Stimulated activated memory B cell treated with anti-CD40 and anti-IgM and Interleukin-4, amounts not matched to agents 10 μg/mL and 1 μg/mL and 100 μg/mL, for 72 hours (primary cell): Measurements from ENCODE around the gene ALPG.
"Not testable (repeated sequence)": the region's sequence is repeated elsewhere in the genome, so short reads cannot be mapped to it uniquely, and the experiment has no call there.

Experiments
- ATAC-seq: fragments of 150-1000 bp; cut with Tn5 transposase; 2 replicates; pipeline ENCODE4 v1.10.0; 2021
- H3K27ac Mint-ChIP-seq: one replicate; pipeline ENCODE4 v1.8.0; 2022; ENCODE audit warnings: mild to moderate bottlenecking, mixed read lengths
- H3K27me3 Mint-ChIP-seq: one replicate; pipeline ENCODE4 v1.8.0; 2022; ENCODE audit warnings: mixed read lengths
- H3K36me3 Mint-ChIP-seq: one replicate; pipeline ENCODE4 v1.8.0; 2022; ENCODE audit warnings: mixed read lengths
- H3K4me1 Mint-ChIP-seq: one replicate; pipeline ENCODE4 v1.8.0; 2022; ENCODE audit warnings: mixed read lengths
- H3K4me3 Mint-ChIP-seq: one replicate; pipeline ENCODE4 v1.8.0; 2022; ENCODE audit warnings: mild to moderate bottlenecking, moderate library complexity, mixed read lengths
- H3K9me3 Mint-ChIP-seq: one replicate; pipeline ENCODE4 v1.8.0; 2022; ENCODE audit warnings: mixed read lengths

Gene ALPG

DNA sequence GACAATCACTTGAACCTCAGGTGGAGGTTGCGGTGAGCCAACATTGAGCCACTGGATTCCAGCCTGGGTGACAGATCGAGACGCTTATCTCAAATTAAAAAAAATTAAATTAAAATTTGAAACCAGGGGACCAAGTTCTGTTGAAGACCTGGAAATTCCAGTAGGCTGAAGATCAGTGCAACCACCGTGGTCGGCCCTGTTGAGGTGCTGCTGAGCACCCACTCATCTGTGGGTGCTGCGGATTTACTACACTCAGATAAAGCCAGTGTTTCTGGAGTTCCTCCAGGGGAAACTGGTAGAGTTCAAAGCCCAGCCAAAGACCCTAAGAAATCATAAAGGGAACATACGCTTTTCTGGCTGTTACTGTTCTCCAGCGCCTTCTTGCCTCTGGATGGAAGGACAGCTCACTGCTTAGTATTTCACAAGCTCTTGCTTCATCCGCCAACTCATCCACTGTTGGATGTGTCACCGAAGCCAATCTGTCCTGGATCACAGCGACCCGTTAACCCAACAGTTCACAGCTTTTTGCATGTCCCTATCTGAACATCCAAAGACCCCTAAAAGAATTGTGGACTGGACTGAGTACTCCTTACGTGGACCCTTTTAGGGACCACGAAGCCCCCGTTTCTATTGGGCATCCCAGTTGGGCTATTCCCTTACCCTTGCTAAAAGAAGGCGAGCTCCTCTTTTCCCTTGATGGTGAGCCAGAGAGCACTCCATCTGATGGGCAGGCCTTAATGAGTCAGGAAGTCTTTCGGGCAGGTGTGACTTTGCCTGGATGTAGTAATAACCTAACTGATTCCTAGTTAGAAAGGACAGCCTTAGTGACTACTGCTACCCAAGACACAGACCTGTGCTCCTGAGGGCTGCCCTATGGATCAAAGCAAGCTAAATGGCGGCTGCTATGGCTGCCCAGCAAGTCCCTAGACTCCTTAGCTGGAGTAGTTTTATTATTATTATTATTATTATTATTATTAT is 34.1 kb upstream of the ALPG start:
- Mint-ChIP-seq H3K4me3 (no peak overlapping the region), H3K27me3 (peaks cover 31% of the 10 kb centered on the region), H3K9me3 (no peaks in the 10 kb centered on the region), H3K4me1 (no peaks in the 10 kb centered on the region), H3K27ac (no peak overlapping the region), H3K36me3 (no peaks in the 10 kb centered on the region)
- ATAC-seq = no peak

DNA sequence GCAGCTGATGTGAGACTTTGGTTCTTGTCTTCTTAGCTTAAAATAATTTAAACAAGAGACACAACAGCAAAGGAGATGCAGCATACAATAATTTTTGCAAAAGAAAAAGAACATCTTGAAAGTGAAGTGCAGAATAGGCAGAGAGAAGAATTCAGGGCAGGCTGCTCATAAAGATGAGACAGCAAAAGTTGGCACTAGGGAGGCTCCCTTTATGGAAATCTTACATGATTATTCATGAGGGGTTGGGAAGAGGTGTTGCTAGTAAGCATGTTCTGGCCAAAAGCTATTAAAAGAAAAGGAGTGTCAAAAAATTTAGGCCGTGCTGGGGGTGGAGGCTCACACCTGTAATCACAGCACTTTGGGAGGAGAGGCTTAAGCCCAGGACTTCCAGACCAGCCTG is 32.3 kb upstream of the ALPG start:
- Mint-ChIP-seq H3K4me1 (no peaks in the 10 kb centered on the region), H3K4me3 (no peak overlapping the region), H3K27me3 (peaks cover 30% of the 10 kb centered on the region)

DNA sequence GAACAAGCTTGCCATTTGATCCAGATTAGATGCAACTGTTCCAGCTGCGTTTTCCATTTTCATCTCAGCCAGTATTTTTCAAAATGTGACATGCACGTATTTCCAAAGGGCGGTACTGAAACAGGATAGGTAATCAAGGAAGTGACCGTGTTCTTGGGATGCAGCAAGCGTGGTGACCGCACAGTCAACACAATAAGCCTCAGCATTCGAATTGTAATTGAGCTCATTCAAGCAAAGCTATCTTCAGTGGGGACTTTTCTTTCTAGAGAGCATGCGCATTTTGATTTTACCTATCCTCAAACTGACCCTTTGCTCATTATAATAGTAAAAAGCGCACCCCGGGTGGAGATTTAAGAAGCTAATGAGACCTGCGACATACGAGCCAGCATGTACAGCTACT is 31.5 kb upstream of the ALPG start:
- H3K9me3 Mint-ChIP-seq = no peaks in the 10 kb centered on the region
- H3K36me3 Mint-ChIP-seq = no peaks in the 10 kb centered on the region
- H3K4me1 Mint-ChIP-seq = no peaks in the 10 kb centered on the region
- peaks cover 35% of the 10 kb centered on the region for H3K27me3 Mint-ChIP-seq
- ATAC-seq = no peak
- no peak overlapping the region for H3K4me3 Mint-ChIP-seq
- H3K27ac Mint-ChIP-seq = no peak overlapping the region

More for the DNA sequence above, 32.3 kb upstream of the ALPG start:
- H3K9me3 Mint-ChIP-seq = no peaks in the 10 kb centered on the region
- no peak overlapping the region for H3K27ac Mint-ChIP-seq
- ATAC-seq = no peak
- no peaks in the 10 kb centered on the region for H3K36me3 Mint-ChIP-seq

DNA sequence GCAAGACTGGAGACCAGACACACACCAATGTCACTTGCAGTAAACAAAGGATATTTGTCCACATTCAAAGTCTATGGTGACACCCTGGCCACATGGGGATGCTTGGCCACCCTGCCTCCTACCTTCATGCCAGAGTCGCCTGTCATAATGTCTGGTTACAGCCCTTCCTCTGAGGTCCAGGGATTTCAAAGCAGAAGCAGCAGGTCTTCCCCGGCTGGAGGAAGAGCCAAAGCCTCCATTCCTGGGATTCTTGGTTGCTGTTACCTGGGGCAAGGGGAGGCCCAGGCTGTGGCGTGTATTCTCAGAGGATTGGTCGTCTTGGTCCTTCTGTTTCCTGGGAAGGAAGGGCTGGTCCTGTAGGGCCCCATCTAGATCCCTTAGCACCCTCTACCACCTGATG is 30.4 kb upstream of the ALPG start:
- no peak overlapping the region for H3K27ac Mint-ChIP-seq
- no peaks in the 10 kb centered on the region for H3K4me1 Mint-ChIP-seq
- no peak for ATAC-seq
- H3K36me3 Mint-ChIP-seq = no peaks in the 10 kb centered on the region
- peaks cover 35% of the 10 kb centered on the region for H3K27me3 Mint-ChIP-seq
- H3K4me3 Mint-ChIP-seq = no peak overlapping the region
- no peaks in the 10 kb centered on the region for H3K9me3 Mint-ChIP-seq

DNA sequence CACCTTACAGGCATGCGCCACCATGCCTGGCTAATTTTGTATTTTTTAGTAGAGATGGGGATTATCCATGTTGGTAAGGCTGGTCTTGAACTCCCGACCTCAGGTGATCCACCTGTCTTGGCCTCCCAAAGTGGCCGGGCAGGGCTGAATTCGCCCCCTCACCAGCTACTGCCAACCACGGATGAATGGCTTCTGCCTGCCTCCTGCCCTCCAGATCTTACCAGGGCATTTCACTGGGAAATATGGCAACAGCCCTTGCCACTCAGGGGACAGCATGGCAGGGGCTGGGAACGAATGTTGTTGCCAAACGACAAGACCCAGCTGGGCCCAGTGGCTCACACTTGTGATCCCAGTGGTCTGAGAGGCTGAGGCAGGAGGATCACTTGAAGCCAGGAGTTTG is 29.9 kb upstream of the ALPG start:
- H3K4me1 Mint-ChIP-seq = peaks cover 3% of the 10 kb centered on the region
- no peaks in the 10 kb centered on the region for H3K36me3 Mint-ChIP-seq
- no peak overlapping the region for H3K27ac Mint-ChIP-seq
- H3K27me3 Mint-ChIP-seq = peaks cover 40% of the 10 kb centered on the region
- H3K9me3 Mint-ChIP-seq = no peaks in the 10 kb centered on the region
- ATAC-seq = no peak
- no peak overlapping the region for H3K4me3 Mint-ChIP-seq

DNA sequence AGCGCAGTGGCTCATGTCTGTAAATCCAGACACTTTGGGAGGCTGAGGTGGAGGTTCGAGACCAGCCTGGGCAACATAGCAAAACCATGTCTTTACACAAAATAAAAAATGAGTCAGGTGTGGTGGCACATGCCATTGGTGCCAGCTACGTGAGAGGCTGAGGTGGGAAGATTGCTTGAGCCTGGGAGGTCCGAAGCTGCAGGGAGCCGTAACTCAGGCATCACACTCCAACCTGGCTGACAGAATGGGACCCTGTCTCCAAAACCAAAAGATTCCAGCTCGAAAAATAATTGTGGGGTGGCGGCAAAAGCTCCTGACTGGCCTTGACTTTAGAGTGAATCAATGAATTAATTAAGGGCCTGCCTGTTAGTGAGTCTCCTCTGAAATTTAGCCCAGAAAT is 29.3 kb upstream of the ALPG start:
- peaks cover 6% of the 10 kb centered on the region for H3K4me1 Mint-ChIP-seq
- peaks cover 46% of the 10 kb centered on the region for H3K27me3 Mint-ChIP-seq
- H3K4me3 Mint-ChIP-seq = no peak overlapping the region
- no peak for ATAC-seq
- no peaks in the 10 kb centered on the region for H3K36me3 Mint-ChIP-seq
- no peaks in the 10 kb centered on the region for H3K9me3 Mint-ChIP-seq
- H3K27ac Mint-ChIP-seq = no peak overlapping the region

DNA sequence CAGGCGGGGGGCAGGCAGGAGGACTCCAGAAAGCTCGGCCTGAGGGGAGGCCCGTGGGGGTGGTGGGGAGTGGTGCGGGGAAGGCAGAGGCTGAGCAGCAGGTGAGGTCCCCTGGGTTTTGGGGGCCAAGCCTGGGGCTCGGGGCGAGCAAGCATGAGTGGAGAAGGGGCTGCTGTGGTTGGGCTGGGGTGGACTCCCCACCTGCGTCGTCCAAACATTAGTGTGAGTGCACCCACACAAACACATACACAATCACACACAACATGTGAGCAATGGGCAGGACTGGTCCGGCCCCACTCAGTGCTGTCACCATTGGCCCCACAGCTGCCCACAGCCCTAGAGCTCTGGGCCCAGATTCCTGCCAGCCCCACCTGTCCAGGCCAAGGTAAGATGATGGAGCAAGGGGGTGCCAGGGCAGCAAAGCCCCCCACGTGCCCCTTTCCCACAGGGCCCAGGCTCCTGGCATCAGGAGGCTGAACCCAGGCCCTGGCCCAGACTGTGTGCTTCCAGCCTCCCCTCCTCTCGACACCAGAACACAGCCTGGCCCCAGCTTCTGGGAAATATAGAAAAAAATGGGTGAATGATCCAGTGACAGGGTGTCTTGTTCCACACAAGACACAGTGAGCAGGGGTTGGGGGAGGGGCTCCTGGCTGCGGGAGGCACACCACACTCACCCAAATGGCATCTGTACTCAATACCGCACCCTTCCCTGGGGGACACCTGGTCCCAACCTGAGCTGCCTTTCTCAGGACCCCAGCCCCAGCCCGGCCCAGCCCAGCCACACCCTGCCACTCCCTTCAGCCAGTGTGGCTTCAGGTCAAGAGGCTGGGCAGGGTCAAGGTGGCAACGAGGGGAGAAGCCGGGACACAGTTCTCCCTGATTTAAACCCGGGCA is 28.6 kb upstream of the ALPG start:
- Mint-ChIP-seq H3K9me3 (no peaks in the 10 kb centered on the region), H3K36me3 (no peaks in the 10 kb centered on the region), H3K4me3 (no peak overlapping the region), H3K27ac (no peak overlapping the region), H3K27me3 (peaks cover 54% of the 10 kb centered on the region), H3K4me1 (peaks cover 6% of the 10 kb centered on the region)
- ATAC-seq = peak; percentile 6

DNA sequence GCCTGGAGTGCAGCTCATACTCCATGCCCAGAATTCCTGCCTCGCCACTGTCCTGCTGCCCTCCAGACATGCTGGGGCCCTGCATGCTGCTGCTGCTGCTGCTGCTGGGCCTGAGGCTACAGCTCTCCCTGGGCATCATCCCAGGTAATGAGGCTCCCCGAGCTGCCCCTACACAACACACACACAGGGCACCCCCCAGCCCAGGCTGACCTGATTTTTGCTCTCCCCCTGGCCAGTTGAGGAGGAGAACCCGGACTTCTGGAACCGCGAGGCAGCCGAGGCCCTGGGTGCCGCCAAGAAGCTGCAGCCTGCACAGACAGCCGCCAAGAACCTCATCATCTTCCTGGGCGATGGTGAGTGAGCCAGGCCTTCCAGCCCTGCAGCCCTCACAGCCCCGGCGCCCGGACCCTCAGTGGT is 27.9 kb upstream of the ALPG start, which contains the start of gene ALPP:
TSS of gene ALPP (plus strand) at position 17 of the 417 bp plus-strand sequence. CDS start at position 69, 52 bp downstream.
- not testable (repeated sequence) for ATAC-seq, H3K36me3 Mint-ChIP-seq, H3K4me1 Mint-ChIP-seq, H3K4me3 Mint-ChIP-seq, H3K27ac Mint-ChIP-seq, H3K9me3 Mint-ChIP-seq
- peaks cover 57% of the 10 kb centered on the region for H3K27me3 Mint-ChIP-seq

DNA sequence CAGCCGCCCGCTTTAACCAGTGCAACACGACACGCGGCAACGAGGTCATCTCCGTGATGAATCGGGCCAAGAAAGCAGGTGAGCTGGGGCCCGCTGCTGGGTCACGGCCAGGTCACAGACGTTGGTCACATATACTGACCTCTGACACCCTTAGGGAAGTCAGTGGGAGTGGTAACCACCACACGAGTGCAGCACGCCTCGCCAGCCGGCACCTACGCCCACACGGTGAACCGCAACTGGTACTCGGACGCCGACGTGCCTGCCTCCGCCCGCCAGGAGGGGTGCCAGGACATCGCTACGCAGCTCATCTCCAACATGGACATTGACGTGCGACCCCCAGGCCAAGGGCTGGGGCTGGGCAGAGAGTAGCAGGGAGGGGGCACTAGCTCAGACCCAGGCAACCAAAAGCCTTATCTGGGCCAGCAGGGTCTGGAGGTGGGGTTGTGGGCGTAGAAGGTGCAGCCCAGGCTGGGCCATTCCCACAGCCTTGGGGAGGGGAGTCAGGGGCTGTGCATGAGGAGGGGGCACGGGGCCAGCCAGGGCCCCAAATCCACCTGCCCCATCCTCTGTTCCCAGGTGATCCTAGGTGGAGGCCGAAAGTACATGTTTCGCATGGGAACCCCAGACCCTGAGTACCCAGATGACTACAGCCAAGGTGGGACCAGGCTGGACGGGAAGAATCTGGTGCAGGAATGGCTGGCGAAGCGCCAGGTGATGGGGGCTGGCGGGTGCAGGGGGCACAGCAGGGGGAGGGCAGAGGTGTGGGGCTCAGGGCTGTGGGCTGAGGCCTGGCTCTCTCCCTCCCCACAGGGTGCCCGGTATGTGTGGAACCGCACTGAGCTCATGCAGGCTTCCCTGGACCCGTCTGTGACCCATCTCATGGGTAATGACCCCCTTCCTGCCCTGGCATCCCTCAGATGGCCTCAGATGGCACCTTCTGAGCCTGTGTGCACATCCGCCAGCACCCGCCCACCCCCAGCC is 26.7 kb upstream of the ALPG start:
- Mint-ChIP-seq H3K4me1 (peaks cover 12% of the 10 kb centered on the region), H3K27me3 (peaks cover 57% of the 10 kb centered on the region)
- H3K36me3 Mint-ChIP-seq, H3K4me3 Mint-ChIP-seq, H3K9me3 Mint-ChIP-seq, H3K27ac Mint-ChIP-seq, ATAC-seq: not testable (repeated sequence)

DNA sequence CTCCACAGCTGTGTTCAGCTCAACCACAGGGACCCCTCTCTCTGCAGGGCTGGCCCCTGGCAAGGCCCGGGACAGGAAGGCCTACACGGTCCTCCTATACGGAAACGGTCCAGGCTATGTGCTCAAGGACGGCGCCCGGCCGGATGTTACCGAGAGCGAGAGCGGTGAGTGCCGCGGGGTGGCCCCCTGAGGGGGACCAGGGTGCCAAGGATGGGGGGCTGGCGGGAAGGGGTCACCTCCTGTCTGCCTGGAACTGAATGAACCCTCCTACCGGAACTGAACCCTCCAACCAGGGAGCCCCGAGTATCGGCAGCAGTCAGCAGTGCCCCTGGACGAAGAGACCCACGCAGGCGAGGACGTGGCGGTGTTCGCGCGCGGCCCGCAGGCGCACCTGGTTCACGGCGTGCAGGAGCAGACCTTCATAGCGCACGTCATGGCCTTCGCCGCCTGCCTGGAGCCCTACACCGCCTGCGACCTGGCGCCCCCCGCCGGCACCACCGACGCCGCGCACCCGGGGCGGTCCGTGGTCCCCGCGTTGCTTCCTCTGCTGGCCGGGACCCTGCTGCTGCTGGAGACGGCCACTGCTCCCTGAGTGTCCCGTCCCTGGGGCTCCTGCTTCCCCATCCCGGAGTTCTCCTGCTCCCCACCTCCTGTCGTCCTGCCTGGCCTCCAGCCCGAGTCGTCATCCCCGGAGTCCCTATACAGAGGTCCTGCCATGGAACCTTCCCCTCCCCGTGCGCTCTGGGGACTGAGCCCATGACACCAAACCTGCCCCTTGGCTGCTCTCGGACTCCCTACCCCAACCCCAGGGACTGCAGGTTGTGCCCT is 25.2 kb upstream of the ALPG start:
- Mint-ChIP-seq H3K27me3 (peaks cover 65% of the 10 kb centered on the region), H3K4me1 (peaks cover 20% of the 10 kb centered on the region)
- not testable (repeated sequence) for ATAC-seq, H3K4me3 Mint-ChIP-seq, H3K27ac Mint-ChIP-seq, H3K9me3 Mint-ChIP-seq, H3K36me3 Mint-ChIP-seq

DNA sequence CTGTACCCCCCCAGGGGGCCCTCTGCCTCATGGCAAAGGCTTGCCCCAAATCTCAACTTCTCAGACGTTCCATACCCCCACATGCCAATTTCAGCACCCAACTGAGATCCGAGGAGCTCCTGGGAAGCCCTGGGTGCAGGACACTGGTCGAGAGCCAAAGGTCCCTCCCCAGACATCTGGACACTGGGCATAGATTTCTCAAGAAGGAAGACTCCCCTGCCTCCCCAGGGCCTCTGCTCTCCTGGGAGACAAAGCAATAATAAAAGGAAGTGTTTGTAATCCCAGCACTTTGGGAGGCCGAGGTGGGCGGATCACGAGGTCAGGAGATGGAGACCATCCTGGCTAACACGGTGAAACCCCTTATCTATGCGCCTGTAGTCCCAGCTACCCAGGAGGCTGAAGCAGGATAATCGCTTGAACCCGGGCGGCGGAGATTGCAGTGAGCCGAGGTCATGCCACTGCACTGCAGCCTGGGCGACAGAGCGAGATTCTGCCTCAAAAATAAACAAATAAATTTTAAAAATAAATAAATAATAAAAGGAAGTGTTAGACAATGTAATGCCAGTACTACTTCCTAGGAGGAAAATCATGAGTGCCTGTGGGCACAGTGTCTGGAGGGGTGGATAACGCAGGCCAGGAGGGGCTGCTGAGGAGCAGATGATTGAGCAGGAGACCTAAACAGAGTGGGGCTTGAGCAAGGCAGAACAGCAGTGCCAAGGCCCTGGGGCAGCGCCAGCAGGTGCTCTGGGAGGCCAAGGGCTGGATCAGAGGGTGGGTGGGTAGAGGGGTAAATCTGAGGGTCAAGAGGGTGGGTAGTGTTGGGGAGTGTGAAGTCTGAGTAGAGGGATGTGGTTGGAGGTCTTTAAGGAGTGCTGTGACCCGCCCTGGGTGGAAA is 24.1 kb upstream of the ALPG start:
- no peak overlapping the region for H3K27ac Mint-ChIP-seq
- peaks cover 61% of the 10 kb centered on the region for H3K27me3 Mint-ChIP-seq
- no peaks in the 10 kb centered on the region for H3K36me3 Mint-ChIP-seq
- H3K4me3 Mint-ChIP-seq = no peak overlapping the region
- ATAC-seq = no peak
- peaks cover 20% of the 10 kb centered on the region for H3K4me1 Mint-ChIP-seq
- H3K9me3 Mint-ChIP-seq = peaks cover 4% of the 10 kb centered on the region

DNA sequence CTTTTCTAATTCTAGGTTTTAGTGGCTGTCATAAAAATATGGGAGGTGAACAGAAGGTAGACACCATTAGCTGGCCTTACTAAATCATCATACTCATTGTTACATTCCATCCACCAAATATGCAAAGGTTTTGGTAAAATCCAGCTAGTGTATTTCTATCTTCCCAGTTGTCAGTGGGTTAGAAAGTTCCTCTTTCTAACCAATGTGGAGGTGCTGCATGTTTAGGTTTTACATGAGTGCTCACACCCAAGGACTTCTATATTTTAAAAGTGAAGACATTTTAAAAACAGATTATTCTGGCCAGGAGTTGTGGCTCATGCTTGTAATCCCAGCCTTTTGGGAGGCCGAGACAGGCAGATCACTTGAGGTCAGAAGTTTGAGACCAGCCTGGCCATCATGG is 22.2 kb upstream of the ALPG start:
- H3K9me3 Mint-ChIP-seq = peaks cover 4% of the 10 kb centered on the region
- peaks cover 20% of the 10 kb centered on the region for H3K4me1 Mint-ChIP-seq
- ATAC-seq = no peak
- no peaks in the 10 kb centered on the region for H3K36me3 Mint-ChIP-seq
- no peak overlapping the region for H3K4me3 Mint-ChIP-seq
- no peak overlapping the region for H3K27ac Mint-ChIP-seq
- H3K27me3 Mint-ChIP-seq = peaks cover 51% of the 10 kb centered on the region

DNA sequence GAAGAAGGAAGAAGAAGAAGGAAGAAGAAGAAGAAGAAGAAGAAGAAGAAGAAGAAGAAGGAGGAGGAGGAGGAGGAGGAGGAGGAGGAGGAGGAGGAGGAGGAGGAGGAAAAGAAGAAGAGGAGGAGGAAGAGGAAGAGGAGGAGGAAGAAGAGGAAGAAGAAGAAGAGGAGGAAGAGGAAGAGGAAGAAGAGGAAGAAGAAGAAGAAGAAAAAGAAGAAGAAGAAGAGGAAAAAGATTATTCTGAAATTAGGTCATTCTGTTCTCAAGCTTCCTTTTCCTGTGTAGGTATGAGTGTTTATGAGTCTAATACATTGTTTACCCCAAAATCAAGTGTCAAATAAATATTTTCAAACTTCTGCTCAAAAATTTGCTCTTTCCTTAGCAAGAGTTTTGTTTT is 21.6 kb upstream of the ALPG start:
- ATAC-seq, H3K4me3 Mint-ChIP-seq, H3K9me3 Mint-ChIP-seq, H3K36me3 Mint-ChIP-seq, H3K27ac Mint-ChIP-seq: not testable (repeated sequence)
- peaks cover 51% of the 10 kb centered on the region for H3K27me3 Mint-ChIP-seq
- peaks cover 20% of the 10 kb centered on the region for H3K4me1 Mint-ChIP-seq
